ENCODE measurements around the gene UPB1. TPM values are rescaled to one million over a fixed set of nuclear protein-coding genes. Genes with fewer than 3 reads are reported as not detected.
"Not testable (repeated sequence)": the region's sequence is repeated elsewhere in the genome, so short reads cannot be mapped to it uniquely, and the experiment has no call there.

UPB1 gene
- total and polyA plus RNA-seq, 12 donors: 0.11 to 2.2 (median 0.34) TPM; not detected in 1

GRCh38 chr22:24485170-24485569 is 10.0 kb upstream of the UPB1 start:
- WGBS, 4 donors: 83 to 90% (median 88%) methylated on average over 4 of the region's 4 CpGs
- DNase-seq: no peak
- Histone ChIP-seq H3K27ac (no peak overlapping the region), H3K4me1 (replicated peaks in 1 of 2) (peaks cover 0 to 11% of the 10 kb centered on the region in 2 donors), H3K27me3 (no peaks in the 10 kb centered on the region), H3K4me3 (no peak overlapping the region), H3K9me3 (replicated peaks in 1 of 3) (no peaks in the 10 kb centered on the region), H3K36me3 (replicated peaks in 1 of 2) (no peaks in the 10 kb centered on the region)
- intact Hi-C loops (cut with DNase I): no loop called here
- TF ChIP-seq CTCF (IDR thresholded peaks at IDR 0.05): no peak

DNA sequence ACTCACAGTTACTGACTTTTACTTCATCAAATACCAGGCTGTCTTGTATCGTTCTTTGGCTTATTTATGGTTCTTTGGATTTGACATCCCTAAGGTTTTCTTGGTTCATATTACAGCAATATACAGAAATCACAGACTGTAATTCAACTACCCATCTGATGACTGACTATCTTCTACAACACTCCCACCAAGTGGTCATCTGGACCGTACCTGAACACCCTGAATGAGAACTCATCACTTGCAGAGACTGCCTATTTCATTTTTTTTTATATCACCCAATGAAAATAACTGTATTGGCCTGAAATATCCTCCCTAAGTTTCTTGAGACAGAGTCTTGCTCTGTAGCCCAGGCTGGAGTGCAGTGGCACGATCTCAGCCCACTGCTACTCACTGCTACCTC is 9.5 kb upstream of the UPB1 start:
- WGBS, 4 donors: 48 to 58% (median 55%) methylated on average over 3 of the region's 3 CpGs
- peaks cover 0 to 11% of the 10 kb centered on the region in 2 donors for H3K4me1 ChIP-seq (replicated peaks in 1 of 2)
- intact Hi-C loops (cut with DNase I): no loop called here

GRCh38 chr22:24486501-24486921 is 8.6 kb upstream of the UPB1 start:
- TF ChIP-seq POLR2A (IDR thresholded peaks at IDR 0.05) (no peak), CTCF (IDR thresholded peaks at IDR 0.05) (no peak)
- Histone ChIP-seq H3K4me1 (replicated peaks in 1 of 2) (peaks cover 0 to 11% of the 10 kb centered on the region in 2 donors), H3K4me3 (no peak overlapping the region), H3K9me3 (replicated peaks in 1 of 3) (no peaks in the 10 kb centered on the region), H3K27ac (no peak overlapping the region), H3K36me3 (replicated peaks in 1 of 2) (no peaks in the 10 kb centered on the region), H3K27me3 (no peaks in the 10 kb centered on the region)
- intact Hi-C loops (cut with DNase I): no loop called here
- DNase-seq: no peak
- 69 to 100% (median 77%) methylated on average over 2 of the region's 2 CpGs for WGBS, 4 donors

More for the DNA sequence above, 9.5 kb upstream of the UPB1 start:
- TF ChIP-seq POLR2A (IDR thresholded peaks at IDR 0.05): no peak
- TF ChIP-seq CTCF (IDR thresholded peaks at IDR 0.05): peak in 4 of 6 experiments; percentile 27 to 52 (median 38)
- no peak overlapping the region for H3K4me3 ChIP-seq
- H3K27ac ChIP-seq: no peak overlapping the region
- H3K27me3 ChIP-seq: no peaks in the 10 kb centered on the region
- DNase-seq: no peak
- no peaks in the 10 kb centered on the region for H3K9me3 ChIP-seq (replicated peaks in 1 of 3)
- no peaks in the 10 kb centered on the region for H3K36me3 ChIP-seq (replicated peaks in 1 of 2)

GRCh38 chr22:24489011-24489410 is 6.1 kb upstream of the UPB1 start:
- Histone ChIP-seq H3K4me3 (no peak overlapping the region), H3K36me3 (replicated peaks in 1 of 2) (no peaks in the 10 kb centered on the region), H3K9me3 (replicated peaks in 1 of 3) (no peaks in the 10 kb centered on the region), H3K4me1 (replicated peaks in 1 of 2) (no peaks in the 10 kb centered on the region), H3K27me3 (peaks cover 1% of the 10 kb centered on the region), H3K27ac (no peak overlapping the region)
- TF ChIP-seq CTCF (IDR thresholded peaks at IDR 0.05) (no peak), POLR2A (IDR thresholded peaks at IDR 0.05) (no peak)
- intact Hi-C loops (cut with DNase I): no loop called here
- DNase-seq: no peak
- 46 to 78% (median 75%) methylated on average over 2 of the region's 2 CpGs for WGBS, 4 donors

GRCh38 chr22:24489434-24489833 is 5.7 kb upstream of the UPB1 start:
- H3K27me3 ChIP-seq; DNase-seq; H3K4me3 ChIP-seq; H3K27ac ChIP-seq; H3K9me3 ChIP-seq (replicated peaks in 1 of 3); H3K36me3 ChIP-seq (replicated peaks in 1 of 2); intact Hi-C loops (cut with DNase I); H3K4me1 ChIP-seq (replicated peaks in 1 of 2): not testable (repeated sequence)
- WGBS, 4 donors: 84 to 97% (median 90%) methylated on average over 1 of the region's 1 CpG

Data from adrenal gland (tissue), 12 donors.